Colonic mucosa (tissue), 4 donors: ENCODE results near the gene FBP2. TPM values are rescaled to one million over a fixed set of nuclear protein-coding genes. Genes with fewer than 3 reads are reported as not detected.
"Not testable (repeated sequence)": the region's sequence is repeated elsewhere in the genome, so short reads cannot be mapped to it uniquely, and the experiment has no call there.

Source experiments
- DNase-seq: peaks from one replicate; pipeline ENCODE4 v3.0.0-alpha.2; 2020
- H3K27ac ChIP-seq: fragments of 200-600 bp; one replicate; pipeline ENCODE4 v1.8.0; 2021
- H3K27me3 ChIP-seq: fragments of 200-600 bp; one replicate; pipeline ENCODE4 v1.8.0; 2021
- H3K36me3 ChIP-seq: fragments of 200-600 bp; one replicate; pipeline ENCODE4 v1.8.0; 2021
- H3K4me1 ChIP-seq: fragments of 200-600 bp; one replicate; pipeline ENCODE4 v1.8.0; 2021; ENCODE audit warnings: mild to moderate bottlenecking
- H3K4me3 ChIP-seq: fragments of 200-600 bp; one replicate; pipeline ENCODE4 v1.8.0; 2021
- H3K9ac ChIP-seq, 2 donors: one replicate each; pipeline ENCODE4 v1.7.0; 2013; ENCODE audit warnings: control low read depth in 2 of 2, low read depth in 2 of 2, low read length in 2 of 2
- H3K9me3 ChIP-seq: fragments of 200-600 bp; one replicate; pipeline ENCODE4 v1.8.0; 2021
- intact Hi-C: fragments of 100-400 bp; cut with DNase I; formaldehyde crosslinking; loops from one replicate; pipeline ENCODE4 v1.14.1; 2022
- total RNA-seq, 2 donors: library from RNA; stranded (reverse); fragmentation: NEBNext Ultra II Directional in 1 of 2; extraction: Animal tissue kit (Norgen Biotek cat#: 25700) in 1 of 2; gene quantifications; one replicate each; pipeline ENCODE4 v1.2.1, GENCODE V29; 2021
- TF ChIP-seq, protein P1 (sequence below): fragments of 200-600 bp; IDR thresholded peaks from one replicate; pipeline ENCODE4 v1.8.0; 2022; ENCODE audit warnings: antibody characterized with exemption, mild to moderate bottlenecking
- donor health status: healthy.
- donor health status: DM: no; HTN: no; CAD: no.
- donor health status: DM: no; HTN: no; CAD: no.

The FBP2 gene
- total RNA-seq, 2 donors from 2014 or later: not detected

DNA sequence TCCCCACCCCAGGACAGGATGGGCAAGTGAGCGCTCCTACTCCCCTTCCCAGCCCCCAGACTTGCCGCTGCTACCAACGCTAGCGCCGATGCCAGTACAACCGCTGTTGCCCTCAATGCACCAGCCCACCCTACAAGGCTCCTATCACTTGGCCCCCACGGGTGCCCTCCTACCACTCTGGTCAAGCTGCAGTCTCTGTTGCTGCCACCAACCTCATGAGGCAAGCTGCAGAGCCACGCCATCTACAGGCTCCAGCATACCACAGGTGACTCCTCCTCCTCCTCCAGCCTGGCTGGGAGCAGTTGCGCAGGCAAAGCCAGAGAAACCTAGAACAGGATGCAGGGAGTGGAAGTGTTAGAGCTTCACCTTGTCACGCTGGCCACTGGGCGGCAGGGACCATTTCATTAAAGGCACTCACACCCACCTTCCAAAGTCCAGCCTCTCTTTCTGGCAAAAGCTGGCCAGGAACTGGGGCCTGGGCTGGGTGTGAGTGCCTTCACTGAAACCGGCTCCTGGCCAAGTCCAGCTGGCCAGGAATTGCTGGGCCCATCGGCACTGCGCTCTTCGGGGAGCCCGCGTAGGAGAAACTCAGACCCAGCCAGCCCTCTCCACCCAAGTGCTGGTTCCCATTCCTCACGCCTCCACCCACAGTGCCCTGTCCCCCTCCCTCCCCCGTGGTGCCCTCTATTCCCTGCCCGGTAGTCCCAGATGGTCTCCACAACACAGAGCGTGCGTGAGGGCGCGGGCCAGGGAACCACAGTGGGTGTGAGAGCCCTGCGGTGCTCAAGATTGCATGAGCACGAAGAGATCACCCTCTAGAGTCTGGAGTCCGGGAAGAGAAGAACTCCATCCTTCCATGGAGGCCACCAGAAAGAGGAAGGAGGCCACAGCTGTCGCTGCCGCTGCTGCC, 40.3 kb downstream of the FBP2 start:
- Histone ChIP-seq H3K9ac (peak overlapping the region in 1 of 2 donors; percentile 87), H3K27me3 (no peaks in the 10 kb centered on the region), H3K27ac (peak overlapping the region; percentile 85), H3K9me3 (no peaks in the 10 kb centered on the region), H3K4me1 (no peaks in the 10 kb centered on the region), H3K4me3 (peak overlapping the region; percentile 44), H3K36me3 (no peaks in the 10 kb centered on the region)
- intact Hi-C loops: loop anchor here (5.0 kb wide), 1 partner anchor 49 kb away; no protein-coding TSS in a partner anchor
- peak; percentile 73 for DNase-seq
- TF ChIP-seq, protein P1, sequence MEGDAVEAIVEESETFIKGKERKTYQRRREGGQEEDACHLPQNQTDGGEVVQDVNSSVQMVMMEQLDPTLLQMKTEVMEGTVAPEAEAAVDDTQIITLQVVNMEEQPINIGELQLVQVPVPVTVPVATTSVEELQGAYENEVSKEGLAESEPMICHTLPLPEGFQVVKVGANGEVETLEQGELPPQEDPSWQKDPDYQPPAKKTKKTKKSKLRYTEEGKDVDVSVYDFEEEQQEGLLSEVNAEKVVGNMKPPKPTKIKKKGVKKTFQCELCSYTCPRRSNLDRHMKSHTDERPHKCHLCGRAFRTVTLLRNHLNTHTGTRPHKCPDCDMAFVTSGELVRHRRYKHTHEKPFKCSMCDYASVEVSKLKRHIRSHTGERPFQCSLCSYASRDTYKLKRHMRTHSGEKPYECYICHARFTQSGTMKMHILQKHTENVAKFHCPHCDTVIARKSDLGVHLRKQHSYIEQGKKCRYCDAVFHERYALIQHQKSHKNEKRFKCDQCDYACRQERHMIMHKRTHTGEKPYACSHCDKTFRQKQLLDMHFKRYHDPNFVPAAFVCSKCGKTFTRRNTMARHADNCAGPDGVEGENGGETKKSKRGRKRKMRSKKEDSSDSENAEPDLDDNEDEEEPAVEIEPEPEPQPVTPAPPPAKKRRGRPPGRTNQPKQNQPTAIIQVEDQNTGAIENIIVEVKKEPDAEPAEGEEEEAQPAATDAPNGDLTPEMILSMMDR: peak; percentile 23

DNA sequence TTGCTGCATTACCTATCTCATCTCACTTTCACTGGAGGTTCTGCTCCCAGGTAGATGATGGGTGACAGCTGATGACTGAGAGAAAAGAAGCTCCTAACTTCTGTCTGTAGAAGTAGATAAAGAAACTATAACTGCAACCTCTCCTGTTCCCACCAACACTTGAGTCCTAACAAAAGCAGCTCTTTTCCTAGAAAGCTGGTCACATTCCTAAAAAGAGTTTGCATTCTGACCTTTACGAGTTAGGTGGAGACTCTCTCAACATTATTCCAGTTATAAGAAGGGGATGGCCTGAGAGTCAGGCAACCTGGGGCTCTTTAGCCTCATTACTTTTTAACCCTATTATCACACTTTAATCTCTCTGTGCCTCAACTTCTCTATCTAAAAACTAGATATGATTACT, 47.7 kb downstream of the FBP2 start:
- no peak overlapping the region for H3K27ac ChIP-seq
- DNase-seq: no peak
- H3K27me3 ChIP-seq: no peaks in the 10 kb centered on the region
- H3K9ac ChIP-seq: no peak overlapping the region
- H3K4me1 ChIP-seq: no peaks in the 10 kb centered on the region
- TF ChIP-seq, protein P1: no peak
- H3K9me3 ChIP-seq: no peaks in the 10 kb centered on the region
- H3K4me3 ChIP-seq: no peak overlapping the region
- intact Hi-C loops: no loop called here
- no peaks in the 10 kb centered on the region for H3K36me3 ChIP-seq

DNA sequence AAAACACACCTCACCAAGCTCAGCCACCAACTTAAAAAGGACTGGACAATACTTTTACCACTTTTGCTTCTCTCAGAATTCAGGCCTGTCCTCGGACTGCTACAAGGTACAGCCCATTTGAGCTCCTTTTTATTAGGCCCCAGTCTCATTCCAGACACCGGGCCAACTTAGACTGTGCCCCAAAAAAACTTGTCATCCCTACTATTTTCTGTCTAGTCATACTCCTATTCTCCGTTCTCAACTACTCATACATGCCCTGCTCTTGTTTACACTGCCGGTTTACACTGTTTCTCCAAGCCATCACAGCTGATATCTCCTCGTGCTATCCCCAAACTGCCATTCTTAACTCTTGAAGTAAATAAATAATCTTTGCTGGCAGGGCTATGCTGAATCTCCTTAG, 49.3 kb downstream of the FBP2 start:
- DNase-seq, H3K27me3 ChIP-seq, H3K4me3 ChIP-seq, H3K9ac ChIP-seq, H3K4me1 ChIP-seq, H3K27ac ChIP-seq, intact Hi-C loops, H3K36me3 ChIP-seq, H3K9me3 ChIP-seq: not testable (repeated sequence)

DNA sequence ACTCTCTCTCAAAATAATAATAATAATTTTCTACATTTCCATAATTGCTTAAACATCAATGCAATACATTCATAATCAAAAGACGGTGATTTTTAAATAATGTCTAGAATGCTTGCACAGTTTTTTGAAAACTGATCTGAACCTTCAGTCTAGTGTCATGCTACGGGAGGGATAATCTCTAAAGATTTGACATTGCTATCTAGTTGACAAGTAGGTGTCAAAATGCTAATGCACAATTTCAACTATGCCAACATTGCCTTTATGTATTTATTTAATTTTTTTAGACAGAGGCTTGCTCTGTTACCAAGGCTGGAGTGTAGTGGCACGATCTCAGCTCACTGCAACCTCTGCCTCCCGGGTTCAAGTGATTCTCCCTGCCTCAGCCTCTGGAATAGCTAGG, 54.7 kb downstream of the FBP2 start:
- TF ChIP-seq, protein P1: no peak
- no peak for DNase-seq

DNA sequence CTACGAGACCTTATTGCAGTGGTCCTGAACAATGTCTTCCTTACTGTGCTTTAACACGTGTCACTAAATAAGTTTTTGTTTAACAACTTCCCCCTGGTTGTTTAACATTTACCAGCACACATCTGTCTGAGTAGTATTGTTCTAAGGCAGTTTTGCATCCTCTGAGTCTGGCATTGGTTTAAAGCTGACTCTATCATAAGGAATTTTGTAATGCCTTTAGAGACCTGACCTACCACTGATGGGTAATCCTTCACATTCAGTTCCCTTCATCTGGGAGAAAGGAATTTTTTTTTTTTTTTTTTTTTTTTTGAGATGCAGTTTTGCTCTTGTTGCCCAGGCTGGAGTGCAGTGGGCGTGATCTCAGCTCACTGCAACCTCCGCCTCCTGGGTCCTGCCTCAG, 58.7 kb downstream of the FBP2 start:
- Histone ChIP-seq H3K4me1 (no peaks in the 10 kb centered on the region), H3K9ac (no peak overlapping the region), H3K36me3 (no peaks in the 10 kb centered on the region), H3K27me3 (no peaks in the 10 kb centered on the region), H3K4me3 (no peak overlapping the region), H3K9me3 (no peaks in the 10 kb centered on the region), H3K27ac (no peak overlapping the region)
- no peak for DNase-seq
- intact Hi-C loops: no loop called here
- TF ChIP-seq, protein P1: no peak

More for the DNA sequence above, 54.7 kb downstream of the FBP2 start:
- no peaks in the 10 kb centered on the region for H3K4me1 ChIP-seq
- no peaks in the 10 kb centered on the region for H3K27me3 ChIP-seq
- no peak overlapping the region for H3K9ac ChIP-seq
- H3K36me3 ChIP-seq: no peaks in the 10 kb centered on the region
- H3K9me3 ChIP-seq: no peaks in the 10 kb centered on the region
- H3K27ac ChIP-seq: no peak overlapping the region
- intact Hi-C loops: no loop called here
- no peak overlapping the region for H3K4me3 ChIP-seq

DNA sequence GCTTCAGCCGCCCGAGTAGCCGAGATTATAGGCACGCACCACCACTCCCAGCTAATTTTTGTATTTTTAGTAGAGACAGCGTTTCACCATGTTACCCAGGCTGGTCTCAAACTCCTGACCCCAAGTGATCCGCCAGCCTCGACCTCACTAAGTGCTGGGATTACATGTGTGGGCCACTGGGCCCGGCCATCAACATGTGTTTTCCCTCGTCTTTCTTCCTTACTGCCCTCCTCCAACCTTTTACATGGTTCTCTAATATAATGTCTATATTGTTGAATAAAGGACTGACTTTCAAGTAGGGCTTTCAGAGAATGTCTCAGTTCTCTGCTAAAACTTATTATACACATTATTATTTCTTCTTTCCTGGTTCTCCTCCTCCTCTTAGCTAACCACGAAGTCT, 60.0 kb downstream of the FBP2 start:
- Histone ChIP-seq H3K9ac (peak overlapping the region in 1 of 2 donors; percentile 19), H3K27me3 (no peaks in the 10 kb centered on the region), H3K9me3 (no peaks in the 10 kb centered on the region), H3K36me3 (no peaks in the 10 kb centered on the region), H3K4me1 (no peaks in the 10 kb centered on the region), H3K27ac (peak overlapping the region; percentile 67), H3K4me3 (no peak overlapping the region)
- TF ChIP-seq, protein P1: no peak
- no peak for DNase-seq
- intact Hi-C loops: no loop called here
